HG02571 (cell line): ENCODE measurements around the gene LRRK1.

Experiments used
- ATAC-seq: cut with Tn5 transposase; IDR thresholded peaks from one replicate; pipeline ENCODE4 v1.9.1; 2021; ENCODE audit warnings: mild to moderate bottlenecking, moderate library complexity; ENCODE audit not compliant: unreplicated experiment

LRRK1 gene

GRCh38 chr15:100891307-100892012, 27.7 kb upstream of the LRRK1 start:
- ATAC-seq, result no peak

- no peak for ATAC-seq
Measured at GRCh38 chr15:100892013-100892355, 27.2 kb upstream of the LRRK1 start.

GRCh38 chr15:100893261-100893963, 25.7 kb upstream of the LRRK1 start:
- no peak for ATAC-seq

- ATAC-seq, result no peak
Measured at GRCh38 chr15:100893964-100894295, 25.2 kb upstream of the LRRK1 start.

- ATAC-seq, result no peak
Measured at GRCh38 chr15:100895721-100896120, 23.4 kb upstream of the LRRK1 start.

- no peak for ATAC-seq
Measured at GRCh38 chr15:100897221-100898151, 21.7 kb upstream of the LRRK1 start.

- ATAC-seq, result no peak
Measured at GRCh38 chr15:100898152-100898490, 21.0 kb upstream of the LRRK1 start.

GRCh38 chr15:100898661-100899462, 20.3 kb upstream of the LRRK1 start:
- ATAC-seq, result no peak

- ATAC-seq, result no peak
Measured at GRCh38 chr15:100899601-100900000, 19.6 kb upstream of the LRRK1 start.

GRCh38 chr15:100900136-100900794, 18.9 kb upstream of the LRRK1 start:
- no peak for ATAC-seq

GRCh38 chr15:100900795-100901169, 18.4 kb upstream of the LRRK1 start:
- ATAC-seq, result no peak

- ATAC-seq, result no peak
Measured at GRCh38 chr15:100901296-100901695, 17.9 kb upstream of the LRRK1 start.

GRCh38 chr15:100901702-100902435, 17.3 kb upstream of the LRRK1 start:
- ATAC-seq, result no peak

GRCh38 chr15:100902436-100903167, 16.6 kb upstream of the LRRK1 start:
- ATAC-seq, result no peak

GRCh38 chr15:100903168-100903554, 16.0 kb upstream of the LRRK1 start:
- no peak for ATAC-seq

GRCh38 chr15:100905850-100906249, 13.3 kb upstream of the LRRK1 start:
- no peak for ATAC-seq

- no peak for ATAC-seq
Measured at GRCh38 chr15:100908466-100908865, 10.7 kb upstream of the LRRK1 start.

- no peak for ATAC-seq
Measured at GRCh38 chr15:100909565-100909964, 9.6 kb upstream of the LRRK1 start.
